EL (cell line): ENCODE results near the gene GGT6.
"Not testable (repeated sequence)": the region's sequence is repeated elsewhere in the genome, so short reads cannot be mapped to it uniquely, and the experiment has no call there.

Source experiments
- DNase-seq: peaks from one replicate; pipeline ENCODE4 v3.0.0-alpha.2; 2016

Gene GGT6

GRCh38 chr17:4560421-4560820 is at the start of gene GGT6:
Gene GGT6 (minus strand): TSS chr17:4560577. CDS start chr17:4560521, 56 bp downstream.
- DNase-seq = no peak

GRCh38 chr17:4610162-4610561 is 49.8 kb upstream of the GGT6 start:
- DNase-seq = no peak

GRCh38 chr17:4609761-4610160 is 49.4 kb upstream of the GGT6 start:
- DNase-seq = no peak

GRCh38 chr17:4607773-4608187 is 47.4 kb upstream of the GGT6 start:
- peak; percentile 38 for DNase-seq

- no peak for DNase-seq
These were observed 46.9 kb upstream of the GGT6 start for GRCh38 chr17:4607261-4607741.

- no peak for DNase-seq
These were observed 45.4 kb upstream of the GGT6 start for GRCh38 chr17:4605826-4606225.

- not testable (repeated sequence) for DNase-seq
These were observed 44.4 kb upstream of the GGT6 start for GRCh38 chr17:4604736-4605135.

DNA sequence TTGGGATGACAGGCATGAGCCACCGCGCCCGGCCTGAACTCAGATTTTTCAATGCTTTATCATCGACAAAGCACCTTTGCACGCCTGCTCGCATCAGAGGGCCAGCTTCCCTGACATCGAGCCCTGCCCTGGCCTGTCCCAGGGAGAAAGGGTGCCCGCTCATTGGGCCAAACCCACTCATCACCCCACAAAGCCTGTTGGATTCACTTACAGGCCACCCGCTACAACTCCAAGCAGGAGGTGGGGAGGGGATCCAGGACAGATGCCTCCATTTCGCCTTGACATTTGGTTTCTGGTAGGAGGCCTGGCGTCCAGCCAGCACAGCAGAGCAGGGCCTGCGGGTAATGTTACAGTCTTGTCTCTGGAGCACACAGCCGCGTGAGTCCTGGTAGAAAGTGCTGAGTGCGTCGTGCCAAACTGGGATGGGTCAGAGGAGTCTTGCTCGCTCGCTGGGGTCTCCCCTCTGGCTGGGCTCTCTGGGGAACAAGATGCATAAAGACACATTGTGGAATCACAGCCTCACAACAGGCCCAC is 43.8 kb upstream of the GGT6 start:
- DNase-seq = peak; percentile 25

DNA sequence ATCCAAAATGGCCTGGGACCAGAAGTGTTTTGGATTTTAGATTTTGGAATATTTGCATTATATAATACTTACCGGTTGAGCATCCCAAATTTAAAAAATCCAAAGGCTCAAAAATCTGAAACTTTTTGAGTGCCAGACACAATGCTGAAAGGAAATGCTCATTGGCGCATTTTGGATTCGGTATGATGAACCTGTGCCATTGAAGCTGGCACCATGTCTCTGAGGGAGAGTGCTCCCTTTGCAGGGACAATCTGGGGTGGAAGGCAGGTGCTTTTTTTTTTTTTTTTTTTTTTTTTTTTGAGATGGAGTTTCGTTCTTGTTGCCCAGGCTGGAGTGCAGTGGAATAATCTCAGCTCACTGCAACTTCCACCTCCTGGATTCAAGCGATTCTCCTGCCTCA is 41.7 kb upstream of the GGT6 start:
- DNase-seq = no peak

DNA sequence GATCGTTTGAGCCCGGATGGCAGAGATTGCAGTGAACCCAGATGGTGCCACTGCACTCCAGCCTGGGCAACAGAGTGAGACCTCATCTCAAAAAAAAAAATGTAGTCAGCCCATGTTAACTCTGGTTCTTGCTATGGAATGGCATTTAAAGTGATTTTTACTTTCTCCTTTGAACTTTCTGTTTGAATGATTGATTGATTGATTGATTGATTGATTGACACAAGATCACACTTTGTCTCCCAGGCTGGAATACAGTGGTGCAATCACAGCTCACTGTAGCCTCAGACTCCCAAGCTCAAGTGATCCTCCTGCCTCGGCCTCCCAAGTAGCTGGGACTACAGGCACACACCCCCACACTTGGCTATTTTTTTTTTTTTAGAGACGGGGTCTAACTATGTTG is 40.9 kb upstream of the GGT6 start:
- no peak for DNase-seq

- no peak for DNase-seq
These were observed 40.2 kb upstream of the GGT6 start for GRCh38 chr17:4600563-4600962.

GRCh38 chr17:4599505-4600281 is 39.3 kb upstream of the GGT6 start:
- no peak for DNase-seq

GRCh38 chr17:4598776-4599504 is 38.6 kb upstream of the GGT6 start:
- DNase-seq = no peak

- no peak for DNase-seq
These were observed 37.6 kb upstream of the GGT6 start for GRCh38 chr17:4597975-4598374.

- no peak for DNase-seq
These were observed 36.4 kb upstream of the GGT6 start for GRCh38 chr17:4596636-4597380.

- DNase-seq = not testable (repeated sequence)
These were observed 35.4 kb upstream of the GGT6 start for GRCh38 chr17:4595685-4596342.

DNA sequence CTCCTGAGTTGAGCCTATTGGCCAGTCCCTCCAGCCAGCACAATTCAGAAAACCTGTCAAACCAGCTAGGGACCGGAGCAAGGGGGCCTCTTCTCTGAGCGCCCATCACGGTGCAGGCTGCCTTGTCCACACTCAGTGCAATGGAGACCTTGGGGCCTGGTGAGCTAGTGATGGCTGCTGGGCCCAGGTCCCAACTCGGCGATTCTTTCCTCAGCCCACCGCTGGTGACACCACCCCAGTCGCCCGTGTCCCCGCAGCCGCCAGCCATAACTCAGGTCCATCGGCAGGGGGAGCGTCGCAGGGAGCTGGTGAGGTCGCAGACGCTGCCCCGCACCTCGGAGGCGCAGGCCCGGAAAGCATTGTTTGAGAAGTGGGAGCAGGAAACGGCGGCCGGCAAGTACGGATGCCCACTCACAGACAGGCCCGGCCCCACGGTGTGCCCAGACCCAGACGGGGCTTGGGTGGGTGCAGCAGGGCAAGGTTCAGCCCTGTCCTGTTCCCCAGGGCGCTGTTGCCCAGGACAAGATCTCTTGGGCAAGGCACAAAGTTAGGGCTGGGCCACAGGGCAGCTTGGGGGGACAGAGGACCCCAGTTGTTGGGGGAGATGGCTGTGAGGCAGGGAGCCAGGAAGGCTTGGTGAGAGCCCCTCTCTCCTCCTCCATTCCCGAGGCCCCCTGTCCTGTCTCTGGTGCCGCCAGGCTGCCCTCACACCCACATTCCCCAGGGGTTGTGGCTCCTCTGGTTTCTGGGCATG is 34.7 kb upstream of the GGT6 start:
- no peak for DNase-seq

GRCh38 chr17:4594406-4594805 is 34.0 kb upstream of the GGT6 start:
- no peak for DNase-seq

- no peak for DNase-seq
These were observed 32.6 kb upstream of the GGT6 start for GRCh38 chr17:4593021-4593421.

DNA sequence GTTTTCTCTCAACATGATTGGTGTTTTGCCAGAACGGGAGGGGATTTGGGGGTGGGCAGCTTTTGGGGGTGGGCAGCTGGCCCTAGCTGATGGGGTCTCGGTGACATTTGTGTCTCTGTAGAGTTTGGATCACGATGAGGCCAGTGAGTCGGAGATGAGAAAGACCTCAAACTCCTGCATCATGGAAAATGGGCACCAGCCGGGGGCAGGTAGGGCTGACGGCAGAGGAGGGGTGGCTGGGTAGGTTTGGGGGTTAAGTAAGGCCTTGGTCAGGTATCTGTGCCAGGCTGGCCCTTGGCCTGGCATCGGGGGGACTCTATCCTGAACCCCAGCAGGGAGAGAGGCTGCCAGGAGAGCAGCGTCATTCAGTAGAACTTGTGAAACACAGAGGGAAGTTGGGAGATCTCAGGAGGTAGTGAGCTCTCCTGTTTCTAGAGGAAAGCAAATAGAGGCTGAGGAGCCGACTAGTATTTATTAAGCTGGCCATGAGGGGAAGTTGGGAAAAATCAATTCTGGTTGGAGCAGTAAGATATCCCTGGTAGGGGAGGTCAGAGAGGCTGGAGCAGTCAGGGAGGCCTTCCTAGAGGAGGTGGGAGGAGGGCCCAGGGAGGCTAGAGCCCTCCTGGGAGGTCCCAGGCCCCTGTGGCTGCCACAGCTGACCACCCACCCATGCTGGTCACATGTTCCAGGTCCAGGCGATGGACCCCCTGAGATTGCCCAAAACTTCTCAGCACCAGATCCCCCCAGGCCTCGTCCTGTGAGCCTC is 32.0 kb upstream of the GGT6 start:
- DNase-seq = no peak

DNA sequence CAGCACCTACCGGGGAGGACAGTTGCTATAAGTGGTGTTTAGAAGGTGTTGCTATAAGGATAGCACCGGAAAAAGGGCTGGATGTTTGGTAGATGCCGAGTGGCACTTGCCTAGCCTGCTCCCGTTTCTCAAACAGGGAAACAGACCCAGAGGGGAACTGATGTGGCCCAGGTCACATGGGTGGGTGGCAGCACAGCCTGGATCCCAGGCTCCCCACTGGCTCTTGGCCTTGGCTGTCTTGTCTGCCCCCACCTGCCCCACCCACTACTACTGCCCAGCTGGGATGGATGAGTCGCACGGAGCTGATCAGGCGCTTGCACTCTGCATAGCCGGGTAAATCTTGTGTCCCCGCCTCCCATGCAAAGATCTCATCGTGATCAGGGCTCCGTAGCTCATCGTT is 31.2 kb upstream of the GGT6 start:
- DNase-seq = peak; percentile 42
